Measurements from ENCODE around the gene SPNS1. TPM values are rescaled to one million over a fixed set of nuclear protein-coding genes. Genes with fewer than 3 reads are reported as not detected.
"Not testable (repeated sequence)": the region's sequence is repeated elsewhere in the genome, so short reads cannot be mapped to it uniquely, and the experiment has no call there.

The SPNS1 gene
- total RNA-seq, 3 donors from 2014 or later, result 15.1 to 19.5 (median 17.8) TPM

GRCh38 chr16:28935924-28936783 lies 38.4 kb upstream of the SPNS1 start:
- no peaks in the 10 kb centered on the region for H3K4me1 ChIP-seq
- DNase-seq (ENCODE audit: low spot score in 2 of 2), result peak; percentile 26 to 54
- no peaks in the 10 kb centered on the region for H3K36me3 ChIP-seq
- intact Hi-C loops (cut with DNase I; ENCODE audit: low total_unique reads), result no loop called here
- no peak overlapping the region for H3K27ac ChIP-seq
- H3K9me3 ChIP-seq, result no peaks in the 10 kb centered on the region
- H3K27me3 ChIP-seq, result no peaks in the 10 kb centered on the region
- no peak for TF ChIP-seq CTCF (IDR thresholded peaks at IDR 0.05)
- TF ChIP-seq POLR2AphosphoS5 (IDR thresholded peaks at IDR 0.05), result no peak
- TF ChIP-seq POLR2A (IDR thresholded peaks at IDR 0.05), result no peak
- H3K4me3 ChIP-seq, result peak overlapping the region; percentile 7 to 23 (median 22)

GRCh38 chr16:28936784-28937155 lies 37.8 kb upstream of the SPNS1 start:
- intact Hi-C loops (cut with DNase I; ENCODE audit: low total_unique reads), result no loop called here
- Histone ChIP-seq H3K9me3 (no peaks in the 10 kb centered on the region), H3K4me1 (no peaks in the 10 kb centered on the region), H3K4me3 (peak overlapping the region in 1 of 3 donors; percentile 7), H3K36me3 (no peaks in the 10 kb centered on the region), H3K27ac (no peak overlapping the region), H3K27me3 (no peaks in the 10 kb centered on the region)
- DNase-seq (ENCODE audit: low spot score in 2 of 2), result no peak
- no peak for TF ChIP-seq POLR2AphosphoS5 (IDR thresholded peaks at IDR 0.05)
- TF ChIP-seq CTCF (IDR thresholded peaks at IDR 0.05), result no peak
- TF ChIP-seq POLR2A (IDR thresholded peaks at IDR 0.05), result no peak

- intact Hi-C loops (cut with DNase I; ENCODE audit: low total_unique reads), result no loop called here
- no peaks in the 10 kb centered on the region for H3K9me3 ChIP-seq
- no peak for DNase-seq (ENCODE audit: low spot score in 2 of 2)
- H3K27me3 ChIP-seq, result no peaks in the 10 kb centered on the region
- no peak overlapping the region for H3K4me3 ChIP-seq
- no peak for TF ChIP-seq POLR2AphosphoS5 (IDR thresholded peaks at IDR 0.05)
- no peak for TF ChIP-seq POLR2A (IDR thresholded peaks at IDR 0.05)
- TF ChIP-seq CTCF (IDR thresholded peaks at IDR 0.05), result no peak
- no peak overlapping the region for H3K27ac ChIP-seq
- no peaks in the 10 kb centered on the region for H3K4me1 ChIP-seq
- H3K36me3 ChIP-seq, result no peaks in the 10 kb centered on the region
Measured at GRCh38 chr16:28937222-28937876, 37.2 kb upstream of the SPNS1 start.

- intact Hi-C loops (cut with DNase I; ENCODE audit: low total_unique reads), result no loop called here
- no peaks in the 10 kb centered on the region for H3K27me3 ChIP-seq
- H3K27ac ChIP-seq, result no peak overlapping the region
- no peaks in the 10 kb centered on the region for H3K36me3 ChIP-seq
- TF ChIP-seq CTCF (IDR thresholded peaks at IDR 0.05), result no peak
- no peak for TF ChIP-seq POLR2AphosphoS5 (IDR thresholded peaks at IDR 0.05)
- TF ChIP-seq POLR2A (IDR thresholded peaks at IDR 0.05), result no peak
- H3K9me3 ChIP-seq, result no peaks in the 10 kb centered on the region
- DNase-seq (ENCODE audit: low spot score in 2 of 2), result no peak
- H3K4me1 ChIP-seq, result no peaks in the 10 kb centered on the region
- no peak overlapping the region for H3K4me3 ChIP-seq
Measured at GRCh38 chr16:28938721-28939120, 35.9 kb upstream of the SPNS1 start.

- H3K36me3 ChIP-seq; H3K4me1 ChIP-seq; intact Hi-C loops (cut with DNase I; ENCODE audit: low total_unique reads); DNase-seq (ENCODE audit: low spot score in 2 of 2); H3K9me3 ChIP-seq; H3K4me3 ChIP-seq; H3K27me3 ChIP-seq; H3K27ac ChIP-seq: not testable (repeated sequence)
Measured at GRCh38 chr16:28939825-28940224, 34.8 kb upstream of the SPNS1 start.
